Thyroid gland (tissue), 4 donors: ENCODE data around the gene OXGR1. TPM values are rescaled to one million over a fixed set of nuclear protein-coding genes. Genes with fewer than 3 reads are reported as not detected.

Experiments
- DNase-seq, 2 donors: peaks; one replicate each; pipeline ENCODE4 v3.0.0-alpha.2; 2019
- H3K27ac ChIP-seq, 3 donors: fragments of 200-600 bp; sonication (generic); 1 replicate in 2 of 3; 2 replicates in 1 of 3; pipeline ENCODE4 v1.5.1; 2016 to 2019; ENCODE audit warnings: mild to moderate bottlenecking in 1 of 3, moderate library complexity in 1 of 3
- H3K27me3 ChIP-seq: fragments of 200-600 bp; sonication (generic); one replicate; pipeline ENCODE4 v1.5.1; 2019
- H3K36me3 ChIP-seq, 2 donors: fragments of 200-600 bp; sonication (generic); one replicate each; pipeline ENCODE4 v1.5.1; 2016 to 2019
- H3K4me1 ChIP-seq, 2 donors: fragments of 200-600 bp; sonication (generic); one replicate each; pipeline ENCODE4 v1.5.1; 2017 to 2019
- H3K4me3 ChIP-seq, 3 donors: fragments of 200-600 bp; sonication (generic); replicated peaks in 1 of 3; 1 replicate in 2 of 3; 2 replicates in 1 of 3; pipeline ENCODE4 v1.5.1; 2016; ENCODE audit warnings: mild to moderate bottlenecking in 1 of 3
- H3K9me3 ChIP-seq: fragments of 200-600 bp; sonication (generic); one replicate; pipeline ENCODE4 v1.5.1; 2017
- CTCF ChIP-seq, 6 experiments: fragments of 200-600 bp in 3 of 6; fragments of 450-650 bp in 3 of 6; sonication (generic) in 3 of 6; IDR thresholded peaks; one replicate each; pipeline ENCODE4 v1.5.1; 2016 to 2019; ENCODE audit warnings: antibody characterized with exemption in 6 of 6, mild to moderate bottlenecking in 2 of 6, inconsistent platforms in 1 of 6, moderate library complexity in 1 of 6
- POLR2A ChIP-seq, 2 donors: fragments of 450-650 bp; IDR thresholded peaks; one replicate each; pipeline ENCODE4 v1.6.1; 2017; ENCODE audit warnings: antibody characterized with exemption in 2 of 2, mild to moderate bottlenecking in 2 of 2, moderate library complexity in 1 of 2
- WGBS, 2 donors: methylation state at CpG; one replicate each; pipeline ENCODE4 v1.1.5; 2017; 5-methylcytosine and 5-hydroxymethylcytosine counted together
- intact Hi-C: fragments of 100-400 bp; cut with DNase I; formaldehyde crosslinking; loops from one replicate; pipeline ENCODE4 v1.15.1; 2023
- small RNA-seq: library from RNA; depleted of rRNA; stranded (forward); fragments of <200 nt; gene quantifications from one replicate; pipeline ENCODE3, GENCODE V24; 2016
- total RNA-seq, 4 donors: library from RNA; depleted of rRNA; stranded (reverse); fragments of >200 nt; gene quantifications; one replicate each; pipeline ENCODE4 v1.2.3, GENCODE V29; 2016

The OXGR1 gene
- total RNA-seq, 4 donors from 2014 or later = 1.2 to 6.7 (median 4.4) TPM

GRCh38 chr13:96935901-96936300 is 58.4 kb downstream of the OXGR1 start:
- WGBS, 2 donors = 88 to 90% methylated on average over 3 of the region's 3 CpGs
- H3K27ac ChIP-seq = no peak overlapping the region
- H3K36me3 ChIP-seq = no peaks in the 10 kb centered on the region
- no peak for DNase-seq
- no peaks in the 10 kb centered on the region for H3K9me3 ChIP-seq
- no peaks in the 10 kb centered on the region for H3K27me3 ChIP-seq
- intact Hi-C loops = no loop called here
- H3K4me3 ChIP-seq = no peak overlapping the region
- TF ChIP-seq CTCF (IDR thresholded peaks at IDR 0.05) (no peak), POLR2A (IDR thresholded peaks at IDR 0.05) (no peak)
- no peaks in the 10 kb centered on the region for H3K4me1 ChIP-seq

Small RNA genes lying within 50 kb of the gene (small RNA-seq; reads per million reads assigned to genes)
- not detected for gene RN7SKP7

Other genes starting within 250 kb of the OXGR1 start
- gene MBNL2, start 227.9 kb upstream of the OXGR1 start, total RNA-seq = 10 to 100 TPM; 93.4 to 99.9 (median 98.3) TPM